HG02571 (cell line): ENCODE data around the gene STARD6.
"Not testable (repeated sequence)": the region's sequence is repeated elsewhere in the genome, so short reads cannot be mapped to it uniquely, and the experiment has no call there.

Source experiments
- ATAC-seq: cut with Tn5 transposase; IDR thresholded peaks from one replicate; pipeline ENCODE4 v1.9.1; 2021; ENCODE audit warnings: mild to moderate bottlenecking, moderate library complexity; ENCODE audit not compliant: unreplicated experiment

STARD6 gene

DNA sequence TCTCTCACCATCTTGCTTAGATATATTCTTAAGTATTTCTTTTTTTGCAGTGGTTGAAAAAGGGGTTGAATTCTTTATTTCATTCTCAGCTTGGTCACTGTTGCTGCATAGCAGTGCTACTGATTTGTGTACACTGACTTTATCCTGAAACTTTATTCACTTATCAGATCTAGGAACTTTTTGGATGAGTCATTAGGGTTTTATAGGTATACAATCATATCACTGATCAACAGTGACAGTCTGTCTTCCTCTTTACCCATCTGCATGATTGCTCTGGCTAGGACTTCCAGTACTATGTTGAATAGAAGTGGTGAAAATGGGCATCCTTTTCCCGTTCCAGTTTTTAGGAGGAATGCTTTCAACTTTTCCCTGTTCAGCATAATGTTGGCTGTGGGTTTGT lies 6.5 kb downstream of the STARD6 start:
- no peak for ATAC-seq

DNA sequence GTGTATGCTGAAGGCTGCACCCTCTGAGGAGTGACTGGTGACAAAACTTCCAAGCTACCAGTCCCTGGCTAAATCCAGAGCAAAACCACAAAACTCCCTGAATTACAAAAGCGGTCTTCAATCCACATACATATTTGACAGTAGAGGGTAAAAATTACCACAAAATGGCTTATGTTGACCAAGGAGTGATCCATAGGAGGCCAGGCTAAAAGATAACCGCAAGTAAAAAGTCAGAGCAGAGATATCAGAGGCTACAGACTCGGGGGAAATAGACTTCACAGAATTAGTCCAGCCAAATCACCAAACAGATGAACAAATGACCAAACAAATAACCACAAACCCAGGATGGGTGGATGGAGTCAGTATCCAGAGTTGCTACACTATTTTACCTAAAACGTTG lies 19.4 kb downstream of the STARD6 start:
- ATAC-seq = no peak

DNA sequence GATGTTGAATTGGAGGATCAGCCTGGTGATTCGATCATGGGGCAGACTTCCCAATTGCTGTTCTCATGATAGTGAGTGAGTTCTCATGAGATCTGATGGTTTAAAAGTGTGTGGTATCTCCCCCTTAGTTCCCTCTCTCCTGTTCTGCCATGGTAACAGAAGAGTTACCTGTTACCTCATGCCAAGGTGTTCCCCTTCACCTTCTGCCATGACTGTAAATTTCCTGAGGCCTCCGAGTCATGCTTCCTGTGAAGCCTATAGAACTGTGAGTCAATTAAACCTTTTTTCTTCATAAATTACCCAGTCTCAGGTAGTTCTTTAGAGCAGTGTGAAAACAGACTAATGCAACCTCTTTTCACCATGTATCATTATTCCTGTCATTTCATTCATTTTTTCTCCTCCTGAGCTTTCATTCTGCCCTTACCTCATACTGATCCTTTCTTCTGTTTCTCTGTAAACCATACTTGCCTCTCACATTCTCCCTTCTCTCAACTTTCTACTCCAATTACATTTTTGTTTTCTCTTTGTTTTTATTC lies 22.0 kb downstream of the STARD6 start:
- no peak for ATAC-seq

DNA sequence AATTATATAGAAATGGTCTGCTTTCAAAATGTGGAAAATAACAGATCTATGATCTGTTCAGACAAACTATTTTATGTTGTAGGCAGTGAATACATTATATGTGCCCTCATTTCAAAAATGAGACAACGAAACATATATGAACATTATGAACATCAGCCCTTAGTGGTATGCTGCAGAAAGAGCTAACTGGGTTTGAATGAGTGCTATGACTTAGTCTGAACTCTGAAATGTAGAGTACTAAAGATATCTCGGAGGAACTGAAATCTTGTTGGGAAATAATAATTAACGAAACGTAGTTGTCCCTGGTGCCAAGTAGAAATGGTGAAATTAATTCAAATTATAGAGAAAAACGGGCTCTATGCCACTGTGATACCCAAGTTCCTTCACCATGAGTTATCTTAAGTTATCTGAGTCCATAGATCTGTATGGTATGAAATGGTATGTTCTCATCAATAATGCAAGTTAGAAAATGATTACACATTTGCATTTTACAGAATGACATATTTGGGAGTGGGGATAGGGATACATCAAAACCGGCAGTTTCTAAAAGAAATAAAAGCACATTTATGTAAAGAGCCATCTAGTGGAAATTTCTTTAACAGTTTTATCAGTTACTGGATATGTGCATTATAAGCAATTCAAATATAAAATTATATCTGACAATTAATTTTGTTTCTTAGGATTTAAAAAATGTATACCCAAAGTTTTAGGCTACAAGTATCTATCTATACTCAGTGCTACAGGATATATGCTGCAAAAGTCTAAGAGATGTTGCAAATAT lies 26.7 kb downstream of the STARD6 start:
- ATAC-seq = no peak

DNA sequence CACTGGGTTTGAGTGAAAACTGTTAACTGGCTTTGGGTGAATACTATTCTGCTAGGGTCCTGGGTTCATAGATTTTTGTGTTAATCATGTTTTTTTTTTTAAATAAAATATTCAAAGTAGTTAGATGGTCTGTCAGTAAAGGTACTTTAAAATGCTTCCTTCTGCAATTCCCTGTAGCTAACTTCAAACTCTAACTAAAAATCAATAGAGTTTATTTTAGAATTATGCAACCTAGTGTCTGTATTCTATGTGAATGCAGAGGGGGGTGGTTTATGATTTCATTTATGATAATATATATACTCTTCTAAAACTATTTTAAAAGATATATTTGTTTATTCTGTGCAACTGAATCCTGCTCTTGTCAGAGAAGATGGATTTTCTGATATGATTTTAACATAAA lies 27.9 kb downstream of the STARD6 start:
- ATAC-seq = no peak

GRCh38 chr18:54327818-54328217 lies 29.8 kb downstream of the STARD6 start:
- no peak for ATAC-seq

- ATAC-seq = no peak
Observed at GRCh38 chr18:54323970-54324369, 33.7 kb downstream of the STARD6 start.

DNA sequence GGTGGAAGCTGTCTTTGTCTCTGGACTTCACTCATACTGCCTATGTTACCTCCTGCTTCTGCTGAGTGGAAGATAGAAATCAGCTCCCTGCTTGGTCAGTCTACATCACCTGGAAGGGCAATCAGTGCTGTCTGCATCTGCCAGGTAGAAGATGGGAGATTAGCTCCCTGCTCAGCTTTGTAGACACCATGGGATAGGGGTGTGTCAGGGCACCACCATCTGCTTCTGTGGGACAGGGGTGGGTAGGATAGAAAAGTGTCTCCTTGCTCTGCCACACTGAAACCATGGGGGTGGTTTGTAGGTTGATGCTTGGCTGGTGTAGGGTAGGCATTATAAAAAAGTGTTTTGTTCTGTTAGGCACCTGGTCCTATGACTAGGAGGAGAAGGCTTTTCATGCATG lies 34.1 kb downstream of the STARD6 start:
- no peak for ATAC-seq

DNA sequence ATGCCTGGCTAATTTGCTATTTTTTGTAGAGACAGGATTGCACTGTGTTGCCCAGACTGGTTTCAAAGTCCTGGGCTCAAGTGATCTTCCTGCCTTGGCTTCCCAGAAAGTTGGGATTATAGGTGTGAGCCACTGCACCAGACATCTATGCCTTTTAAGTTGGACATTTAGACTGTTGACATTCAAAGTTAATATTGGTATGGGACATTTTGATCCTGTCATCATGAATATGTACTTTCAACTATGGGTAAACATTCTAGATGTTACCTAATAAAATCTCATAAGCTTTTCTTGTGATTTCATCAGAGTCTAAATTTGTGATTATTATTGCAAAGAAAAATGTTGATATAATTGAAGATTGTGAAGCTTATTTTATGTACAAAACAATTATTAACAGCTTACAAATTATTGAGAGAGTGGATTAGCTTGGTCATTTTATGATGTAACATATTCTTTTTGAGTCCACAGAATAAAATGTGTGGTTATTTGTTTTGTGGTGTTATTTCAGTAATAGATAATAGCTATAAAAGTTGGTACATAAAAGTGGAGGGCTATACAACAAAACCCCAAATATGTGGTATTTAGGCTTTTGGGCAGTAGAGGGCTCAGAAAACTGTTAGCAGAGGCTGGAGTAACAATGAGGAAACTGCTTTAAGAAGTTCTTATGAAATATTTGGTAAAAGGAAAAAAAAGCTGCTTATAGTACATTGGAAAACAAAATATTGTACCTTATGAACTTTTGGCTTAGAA lies 41.4 kb downstream of the STARD6 start:
- no peak for ATAC-seq

- ATAC-seq = not testable (repeated sequence)
Observed at GRCh38 chr18:54309564-54309963, 48.1 kb downstream of the STARD6 start.

DNA sequence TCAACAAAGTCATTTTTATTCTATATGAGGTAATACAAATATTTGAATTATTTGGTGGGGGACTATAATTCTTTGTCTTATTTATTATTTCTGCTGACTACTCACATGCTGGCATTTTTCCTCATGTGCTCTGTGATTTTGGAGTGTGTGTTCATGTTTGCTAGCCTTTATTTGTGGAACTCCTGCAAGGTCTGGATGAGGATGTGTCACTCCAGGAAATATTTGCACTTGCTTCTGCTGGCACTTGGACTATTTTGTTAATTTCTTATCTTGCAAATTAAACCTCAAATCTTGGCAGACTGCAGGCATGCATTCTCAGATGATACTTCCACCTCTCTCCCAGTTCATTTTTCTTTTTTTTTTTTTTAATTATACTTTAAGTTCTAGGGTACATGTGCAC lies 54.2 kb downstream of the STARD6 start:
- no peak for ATAC-seq

- ATAC-seq = not testable (repeated sequence)
Observed at GRCh38 chr18:54298991-54299390, 58.7 kb downstream of the STARD6 start.

DNA sequence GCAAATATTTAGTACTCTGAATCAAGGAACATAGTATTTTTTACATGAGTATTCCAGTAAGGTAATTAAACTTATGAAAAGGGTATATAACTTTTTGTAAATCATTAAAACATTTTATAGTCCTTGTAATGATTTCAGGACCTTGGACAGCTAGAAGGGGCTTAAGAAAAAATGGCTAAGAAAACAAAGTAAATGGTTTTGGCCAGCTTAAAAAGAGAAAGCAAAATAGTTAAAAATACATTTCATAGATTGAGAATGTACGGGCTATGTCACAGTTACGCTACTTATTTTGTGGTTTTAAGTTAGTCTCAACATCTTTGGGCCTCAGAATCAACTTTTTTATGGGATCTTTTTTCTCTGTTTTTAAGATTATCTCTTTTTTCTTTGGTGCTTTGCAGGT lies 61.6 kb downstream of the STARD6 start:
- ATAC-seq = no peak

DNA sequence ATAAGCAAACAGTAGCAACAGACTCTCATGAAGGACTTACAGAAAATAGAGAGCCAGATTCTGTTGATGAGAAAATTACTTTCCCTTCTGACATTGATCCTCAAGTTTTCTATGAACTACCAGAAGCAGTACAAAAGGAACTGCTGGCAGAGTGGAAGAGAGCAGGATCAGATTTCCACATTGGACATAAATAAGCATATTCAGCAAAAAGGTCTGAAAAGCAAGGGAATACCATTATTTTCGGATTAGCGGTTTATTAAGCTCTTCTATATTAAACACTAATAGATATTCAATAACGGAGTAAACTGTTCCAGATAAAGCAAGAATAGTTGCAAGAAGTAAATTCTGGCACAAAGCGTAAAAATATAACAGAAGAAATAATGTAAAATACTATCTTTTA lies 63.4 kb downstream of the STARD6 start:
- ATAC-seq = no peak

DNA sequence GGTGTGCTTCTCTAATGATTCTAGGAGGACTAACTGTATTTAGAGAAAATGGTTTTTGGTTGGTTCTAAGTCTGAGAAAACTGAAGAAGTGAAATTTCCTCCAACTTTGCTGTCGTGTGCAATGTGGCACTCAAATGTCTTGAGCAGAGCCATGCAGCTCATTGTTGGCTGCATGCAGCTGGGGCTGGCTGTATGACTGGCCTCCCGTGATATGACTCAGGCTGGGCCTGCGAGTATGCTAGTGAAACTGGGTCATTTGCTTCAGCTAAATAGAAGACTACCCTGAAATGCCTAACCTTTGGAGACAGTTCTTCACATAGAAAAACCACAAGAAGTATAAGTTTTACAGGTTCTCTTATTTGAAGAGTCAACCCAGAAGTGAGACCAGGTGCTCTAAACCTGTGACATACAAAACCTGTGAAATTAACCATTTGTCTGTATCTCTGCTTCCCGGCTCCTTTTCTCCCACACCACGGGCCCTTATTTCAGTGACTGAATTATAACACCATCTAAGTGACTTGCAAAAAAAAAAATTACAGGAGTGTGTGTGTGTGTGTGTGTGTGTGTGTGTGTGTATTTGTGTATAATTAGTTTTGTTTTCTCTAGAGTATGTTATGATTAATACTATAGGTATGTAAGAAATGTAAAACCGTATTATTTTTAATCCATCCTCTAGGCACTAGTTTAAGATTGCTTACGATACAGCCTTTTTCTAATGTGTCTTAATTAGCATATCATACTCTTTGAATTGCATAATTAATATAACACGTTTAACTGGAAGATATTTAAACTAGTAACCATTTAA lies 72.5 kb downstream of the STARD6 start:
- peak; percentile 99 for ATAC-seq

- ATAC-seq = peak; percentile 42
Observed at GRCh38 chr18:54284535-54284934, 73.1 kb downstream of the STARD6 start.

DNA sequence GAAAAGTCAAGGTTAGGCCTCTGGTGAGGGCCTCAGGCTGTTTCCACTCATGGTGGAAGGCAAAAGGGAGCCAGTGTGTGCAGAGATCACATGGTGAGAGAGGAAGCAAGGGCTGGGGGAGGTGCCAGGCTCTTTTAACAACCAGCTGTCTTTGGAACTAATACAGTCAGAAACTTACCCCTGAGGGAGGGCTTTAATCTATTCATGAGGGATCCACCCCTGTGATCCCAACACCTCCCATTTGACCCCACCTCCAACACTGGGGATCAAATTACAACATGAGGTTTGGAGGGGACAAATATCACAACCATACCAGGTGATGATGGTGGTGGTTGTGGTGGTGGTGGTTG lies 77.5 kb downstream of the STARD6 start:
- ATAC-seq = no peak

DNA sequence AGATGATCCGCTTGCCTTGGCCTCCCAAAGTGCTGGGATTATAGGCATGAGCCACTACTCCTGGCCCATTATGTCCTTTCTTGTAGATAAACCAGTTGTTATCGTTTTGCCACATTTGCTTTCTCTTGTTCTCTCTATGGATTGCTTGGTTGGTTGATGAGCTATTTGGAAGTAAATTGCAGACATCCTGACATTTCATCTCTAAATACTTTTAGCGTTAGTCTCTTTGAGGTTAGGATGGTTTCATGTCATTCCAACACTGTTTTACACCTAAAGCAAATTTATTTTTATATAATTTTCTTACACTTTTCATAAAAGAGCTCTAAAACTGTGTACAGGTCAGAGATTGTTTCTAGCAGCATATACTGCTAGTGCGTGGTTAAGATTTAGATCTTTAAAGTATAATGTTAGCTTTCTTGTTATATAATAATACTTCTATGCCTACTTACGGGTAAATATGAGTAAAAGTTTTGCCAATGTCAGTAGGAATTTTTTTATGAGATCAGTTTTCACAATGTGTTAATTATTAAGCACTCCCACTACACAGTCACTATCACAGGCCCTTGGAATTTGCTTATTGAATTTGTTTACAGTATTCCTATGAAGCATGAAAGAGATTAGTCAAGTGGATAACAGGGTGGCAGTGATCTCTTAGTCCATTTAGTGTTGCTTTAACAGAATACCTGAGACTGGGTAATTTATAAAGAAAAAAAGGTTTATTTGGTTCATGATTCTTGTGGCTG lies 78.0 kb downstream of the STARD6 start:
- ATAC-seq = no peak

- no peak for ATAC-seq
Observed at GRCh38 chr18:54278615-54279014, 79.0 kb downstream of the STARD6 start.

- no peak for ATAC-seq
Observed at GRCh38 chr18:54277899-54278298, 79.8 kb downstream of the STARD6 start.
